ENCODE results near the gene FCHSD2. TPM values are rescaled to one million over a fixed set of nuclear protein-coding genes. Genes with fewer than 3 reads are reported as not detected.

Gene FCHSD2
- total and polyA plus RNA-seq, 2 of the 13 experiments (the other 11 are each of a cell fraction or from before 2014, with no cell fraction given) = 20.5 to 24.8 TPM

DNA sequence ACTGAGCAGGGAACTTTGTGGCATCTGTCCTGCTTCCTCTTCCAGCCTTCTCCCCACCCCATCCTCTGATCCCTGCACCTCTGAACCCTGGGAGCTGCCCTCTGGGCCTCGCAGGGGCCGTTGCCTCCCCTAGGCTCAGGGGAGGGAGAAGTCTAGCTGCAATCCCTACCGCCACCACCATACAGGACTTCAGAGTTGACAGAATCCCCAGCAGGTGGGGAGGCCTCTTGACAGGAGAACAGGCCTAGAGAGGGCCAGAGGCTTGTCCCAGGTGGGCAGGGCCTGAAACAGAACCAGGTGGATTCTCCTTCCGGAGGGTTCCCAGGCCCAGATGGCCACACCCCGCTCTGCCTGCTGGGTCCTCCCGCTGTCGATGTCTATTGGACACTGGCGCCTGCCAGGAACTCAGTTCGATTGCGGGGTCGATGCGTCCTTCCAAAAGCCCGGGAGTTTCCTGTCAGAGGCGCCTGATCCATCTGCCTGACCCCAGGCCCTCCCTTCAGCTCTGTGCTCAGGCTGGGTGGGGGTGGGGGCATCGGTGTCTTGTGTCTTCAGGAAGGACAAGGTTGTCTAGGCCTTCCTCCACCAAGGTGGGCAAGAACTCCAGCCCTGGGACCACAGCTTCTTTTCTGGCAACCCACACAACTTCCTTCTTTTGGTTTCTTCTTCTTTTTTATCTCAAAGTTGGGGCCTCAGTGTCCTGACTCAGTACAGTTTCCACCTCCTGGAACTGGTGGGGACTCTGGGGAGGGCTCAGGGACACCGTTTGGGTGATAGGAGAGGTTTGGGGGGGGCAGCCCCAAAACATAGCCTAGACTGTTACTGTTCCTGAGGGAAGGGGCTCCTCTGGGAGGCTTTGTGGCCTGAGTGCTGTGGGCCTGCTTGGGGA, 354.7 kb downstream of the FCHSD2 start (continued):
- TF ChIP-seq ZNF543 (CRISPR knock-in tag; IDR thresholded peaks at IDR 0.05) = peak; percentile 88; the same call in 1 of the 2 replicates
- peak; percentile 53; the same call in 1 of the 2 replicates for TF ChIP-seq ZNF607 (CRISPR knock-in tag; IDR thresholded peaks at IDR 0.05; ENCODE audit: borderline replicate concordance)
- TF ChIP-seq MAZ (IDR thresholded peaks at IDR 0.05; ENCODE audit: borderline replicate concordance, low read depth, low read length) = no peak
- TF ChIP-seq MAZ (CRISPR knock-in tag; IDR thresholded peaks at IDR 0.05; ENCODE audit: low read depth) = no peak; the same call in none of the 2 replicates
- TF ChIP-seq GTF3A (CRISPR knock-in tag; conservative IDR thresholded peaks at IDR 0.05) = peak; percentile 77; the same call in 1 of the 2 replicates
- TF ChIP-seq SP1 (IDR thresholded peaks at IDR 0.05) = no peak
- TF ChIP-seq SP1 (CRISPR knock-in tag; IDR thresholded peaks at IDR 0.05) = no peak
- TF ChIP-seq, protein P1, sequence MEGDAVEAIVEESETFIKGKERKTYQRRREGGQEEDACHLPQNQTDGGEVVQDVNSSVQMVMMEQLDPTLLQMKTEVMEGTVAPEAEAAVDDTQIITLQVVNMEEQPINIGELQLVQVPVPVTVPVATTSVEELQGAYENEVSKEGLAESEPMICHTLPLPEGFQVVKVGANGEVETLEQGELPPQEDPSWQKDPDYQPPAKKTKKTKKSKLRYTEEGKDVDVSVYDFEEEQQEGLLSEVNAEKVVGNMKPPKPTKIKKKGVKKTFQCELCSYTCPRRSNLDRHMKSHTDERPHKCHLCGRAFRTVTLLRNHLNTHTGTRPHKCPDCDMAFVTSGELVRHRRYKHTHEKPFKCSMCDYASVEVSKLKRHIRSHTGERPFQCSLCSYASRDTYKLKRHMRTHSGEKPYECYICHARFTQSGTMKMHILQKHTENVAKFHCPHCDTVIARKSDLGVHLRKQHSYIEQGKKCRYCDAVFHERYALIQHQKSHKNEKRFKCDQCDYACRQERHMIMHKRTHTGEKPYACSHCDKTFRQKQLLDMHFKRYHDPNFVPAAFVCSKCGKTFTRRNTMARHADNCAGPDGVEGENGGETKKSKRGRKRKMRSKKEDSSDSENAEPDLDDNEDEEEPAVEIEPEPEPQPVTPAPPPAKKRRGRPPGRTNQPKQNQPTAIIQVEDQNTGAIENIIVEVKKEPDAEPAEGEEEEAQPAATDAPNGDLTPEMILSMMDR (CRISPR knock-in tag; IDR thresholded peaks at IDR 0.05) = peak; percentile 52
- 0 out of 2 replicates have a peak, but pooled peaks have one; percentile 30 for TF ChIP-seq ZNF34 (CRISPR knock-in tag; IDR thresholded peaks at IDR 0.05; ENCODE audit: borderline replicate concordance)
- 0 out of 2 replicates have a peak, but pooled peaks have one; percentile 48 for TF ChIP-seq ZNF644 (CRISPR knock-in tag; IDR thresholded peaks at IDR 0.05; ENCODE audit: low read depth)
- TF ChIP-seq ZNF382 (CRISPR knock-in tag; IDR thresholded peaks at IDR 0.05; ENCODE audit: borderline replicate concordance) = no peak
- TF ChIP-seq, protein P2, sequence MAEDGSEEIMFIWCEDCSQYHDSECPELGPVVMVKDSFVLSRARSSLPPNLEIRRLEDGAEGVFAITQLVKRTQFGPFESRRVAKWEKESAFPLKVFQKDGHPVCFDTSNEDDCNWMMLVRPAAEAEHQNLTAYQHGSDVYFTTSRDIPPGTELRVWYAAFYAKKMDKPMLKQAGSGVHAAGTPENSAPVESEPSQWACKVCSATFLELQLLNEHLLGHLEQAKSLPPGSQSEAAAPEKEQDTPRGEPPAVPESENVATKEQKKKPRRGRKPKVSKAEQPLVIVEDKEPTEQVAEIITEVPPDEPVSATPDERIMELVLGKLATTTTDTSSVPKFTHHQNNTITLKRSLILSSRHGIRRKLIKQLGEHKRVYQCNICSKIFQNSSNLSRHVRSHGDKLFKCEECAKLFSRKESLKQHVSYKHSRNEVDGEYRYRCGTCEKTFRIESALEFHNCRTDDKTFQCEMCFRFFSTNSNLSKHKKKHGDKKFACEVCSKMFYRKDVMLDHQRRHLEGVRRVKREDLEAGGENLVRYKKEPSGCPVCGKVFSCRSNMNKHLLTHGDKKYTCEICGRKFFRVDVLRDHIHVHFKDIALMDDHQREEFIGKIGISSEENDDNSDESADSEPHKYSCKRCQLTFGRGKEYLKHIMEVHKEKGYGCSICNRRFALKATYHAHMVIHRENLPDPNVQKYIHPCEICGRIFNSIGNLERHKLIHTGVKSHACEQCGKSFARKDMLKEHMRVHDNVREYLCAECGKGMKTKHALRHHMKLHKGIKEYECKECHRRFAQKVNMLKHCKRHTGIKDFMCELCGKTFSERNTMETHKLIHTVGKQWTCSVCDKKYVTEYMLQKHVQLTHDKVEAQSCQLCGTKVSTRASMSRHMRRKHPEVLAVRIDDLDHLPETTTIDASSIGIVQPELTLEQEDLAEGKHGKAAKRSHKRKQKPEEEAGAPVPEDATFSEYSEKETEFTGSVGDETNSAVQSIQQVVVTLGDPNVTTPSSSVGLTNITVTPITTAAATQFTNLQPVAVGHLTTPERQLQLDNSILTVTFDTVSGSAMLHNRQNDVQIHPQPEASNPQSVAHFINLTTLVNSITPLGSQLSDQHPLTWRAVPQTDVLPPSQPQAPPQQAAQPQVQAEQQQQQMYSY (CRISPR knock-in tag; IDR thresholded peaks at IDR 0.05) = peak; percentile 84; the same call in 1 of the 2 replicates
- TF ChIP-seq, protein P3, sequence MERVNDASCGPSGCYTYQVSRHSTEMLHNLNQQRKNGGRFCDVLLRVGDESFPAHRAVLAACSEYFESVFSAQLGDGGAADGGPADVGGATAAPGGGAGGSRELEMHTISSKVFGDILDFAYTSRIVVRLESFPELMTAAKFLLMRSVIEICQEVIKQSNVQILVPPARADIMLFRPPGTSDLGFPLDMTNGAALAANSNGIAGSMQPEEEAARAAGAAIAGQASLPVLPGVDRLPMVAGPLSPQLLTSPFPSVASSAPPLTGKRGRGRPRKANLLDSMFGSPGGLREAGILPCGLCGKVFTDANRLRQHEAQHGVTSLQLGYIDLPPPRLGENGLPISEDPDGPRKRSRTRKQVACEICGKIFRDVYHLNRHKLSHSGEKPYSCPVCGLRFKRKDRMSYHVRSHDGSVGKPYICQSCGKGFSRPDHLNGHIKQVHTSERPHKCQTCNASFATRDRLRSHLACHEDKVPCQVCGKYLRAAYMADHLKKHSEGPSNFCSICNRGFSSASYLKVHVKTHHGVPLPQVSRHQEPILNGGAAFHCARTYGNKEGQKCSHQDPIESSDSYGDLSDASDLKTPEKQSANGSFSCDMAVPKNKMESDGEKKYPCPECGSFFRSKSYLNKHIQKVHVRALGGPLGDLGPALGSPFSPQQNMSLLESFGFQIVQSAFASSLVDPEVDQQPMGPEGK (CRISPR knock-in tag; IDR thresholded peaks at IDR 0.05) = peak; percentile 85
- peak; percentile 51; the same call in 1 of the 2 replicates for TF ChIP-seq NCOR1 (IDR thresholded peaks at IDR 0.05; ENCODE audit: borderline replicate concordance, low read length)
- TF ChIP-seq, protein P4, sequence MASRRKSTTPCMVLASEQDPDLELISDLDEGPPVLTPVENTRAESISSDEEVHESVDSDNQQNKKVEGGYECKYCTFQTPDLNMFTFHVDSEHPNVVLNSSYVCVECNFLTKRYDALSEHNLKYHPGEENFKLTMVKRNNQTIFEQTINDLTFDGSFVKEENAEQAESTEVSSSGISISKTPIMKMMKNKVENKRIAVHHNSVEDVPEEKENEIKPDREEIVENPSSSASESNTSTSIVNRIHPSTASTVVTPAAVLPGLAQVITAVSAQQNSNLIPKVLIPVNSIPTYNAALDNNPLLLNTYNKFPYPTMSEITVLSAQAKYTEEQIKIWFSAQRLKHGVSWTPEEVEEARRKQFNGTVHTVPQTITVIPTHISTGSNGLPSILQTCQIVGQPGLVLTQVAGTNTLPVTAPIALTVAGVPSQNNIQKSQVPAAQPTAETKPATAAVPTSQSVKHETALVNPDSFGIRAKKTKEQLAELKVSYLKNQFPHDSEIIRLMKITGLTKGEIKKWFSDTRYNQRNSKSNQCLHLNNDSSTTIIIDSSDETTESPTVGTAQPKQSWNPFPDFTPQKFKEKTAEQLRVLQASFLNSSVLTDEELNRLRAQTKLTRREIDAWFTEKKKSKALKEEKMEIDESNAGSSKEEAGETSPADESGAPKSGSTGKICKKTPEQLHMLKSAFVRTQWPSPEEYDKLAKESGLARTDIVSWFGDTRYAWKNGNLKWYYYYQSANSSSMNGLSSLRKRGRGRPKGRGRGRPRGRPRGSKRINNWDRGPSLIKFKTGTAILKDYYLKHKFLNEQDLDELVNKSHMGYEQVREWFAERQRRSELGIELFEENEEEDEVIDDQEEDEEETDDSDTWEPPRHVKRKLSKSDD (CRISPR knock-in tag; IDR thresholded peaks at IDR 0.05; ENCODE audit: low read depth) = no peak
- TF ChIP-seq ATRX (CRISPR knock-in tag; IDR thresholded peaks at IDR 0.05; ENCODE audit: borderline replicate concordance) = no peak
- TF ChIP-seq GABPA (IDR thresholded peaks at IDR 0.05; ENCODE audit: low read depth, low read length) = no peak
- peak; percentile 79 for TF ChIP-seq GABPA (CRISPR knock-in tag; IDR thresholded peaks at IDR 0.05; ENCODE audit: low read depth)
- peak; percentile 88 for TF ChIP-seq ZBTB7B (CRISPR knock-in tag; IDR thresholded peaks at IDR 0.05)
